ENCODE measurements around the gene SUMO4.

DNA sequence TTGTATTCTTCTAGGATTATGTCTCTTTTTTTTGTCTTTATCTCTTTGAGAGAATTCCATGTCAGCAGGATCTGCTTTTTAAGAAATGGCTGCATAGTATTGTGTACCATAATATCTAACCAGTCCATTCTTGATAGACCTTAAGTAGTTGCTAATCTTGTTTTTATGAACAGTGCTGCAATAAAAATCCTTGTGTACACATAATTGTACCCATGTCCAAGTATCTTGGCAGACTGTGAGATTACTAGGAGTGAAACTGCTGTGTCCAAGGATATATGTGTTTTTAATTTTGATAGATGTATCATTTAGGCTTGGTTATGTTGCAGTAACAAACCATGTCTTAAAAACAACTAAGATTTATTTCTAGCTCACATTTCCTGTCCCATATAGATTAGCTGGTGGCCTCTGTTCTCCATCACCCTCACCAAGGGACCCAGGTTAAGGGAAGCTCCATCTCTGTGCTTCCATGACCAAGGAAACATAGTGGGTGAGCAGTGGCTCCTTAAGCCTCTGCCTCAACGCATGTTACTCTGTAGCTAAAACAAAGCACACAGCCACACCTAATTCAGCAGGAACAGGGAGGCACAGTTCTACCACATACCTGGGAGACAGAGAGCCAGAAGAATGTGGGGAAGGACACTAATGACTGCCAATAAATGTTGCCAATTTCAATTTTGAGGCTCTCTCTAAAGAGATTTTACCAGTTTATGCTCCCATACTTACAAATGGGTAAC lies 12.1 kb upstream of the SUMO4 start:
- TF ChIP-seq KDM1A (IDR thresholded peaks at IDR 0.05; ENCODE audit: borderline replicate concordance) (no peak), ZNF24 (IDR thresholded peaks at IDR 0.05) (no peak), NFIC (IDR thresholded peaks at IDR 0.05; ENCODE audit: low read depth, low read length) (no peak), GABPA (IDR thresholded peaks at IDR 0.05; ENCODE audit: low read depth) (no peak), POLR2A (IDR thresholded peaks at IDR 0.05; ENCODE audit: low read depth, low read length) (no peak), RBBP5 (conservative IDR thresholded peaks at IDR 0.05) (no peak), EGR1 (IDR thresholded peaks at IDR 0.05; ENCODE audit: borderline replicate concordance in 1 of 2, low read depth in 2 of 2, low read length in 2 of 2) (no peak), SPI1 (IDR thresholded peaks at IDR 0.05; ENCODE audit: borderline replicate concordance, insufficient read depth, low read depth, low read length) (no peak), POLR2AphosphoS5 (IDR thresholded peaks at IDR 0.05; ENCODE audit: low read length) (no peak), RAD21 (IDR thresholded peaks at IDR 0.05; ENCODE audit: insufficient read depth, low read depth, low read length) (no peak), JUNB (IDR thresholded peaks at IDR 0.05) (no peak), EZH2 (IDR thresholded peaks at IDR 0.05; ENCODE audit: borderline replicate concordance, control insufficient read depth, low read depth, low read length) (no peak), BRCA1 (IDR thresholded peaks at IDR 0.05; ENCODE audit: low read depth, low read length) (no peak)
- TF ChIP-seq, protein P1, sequence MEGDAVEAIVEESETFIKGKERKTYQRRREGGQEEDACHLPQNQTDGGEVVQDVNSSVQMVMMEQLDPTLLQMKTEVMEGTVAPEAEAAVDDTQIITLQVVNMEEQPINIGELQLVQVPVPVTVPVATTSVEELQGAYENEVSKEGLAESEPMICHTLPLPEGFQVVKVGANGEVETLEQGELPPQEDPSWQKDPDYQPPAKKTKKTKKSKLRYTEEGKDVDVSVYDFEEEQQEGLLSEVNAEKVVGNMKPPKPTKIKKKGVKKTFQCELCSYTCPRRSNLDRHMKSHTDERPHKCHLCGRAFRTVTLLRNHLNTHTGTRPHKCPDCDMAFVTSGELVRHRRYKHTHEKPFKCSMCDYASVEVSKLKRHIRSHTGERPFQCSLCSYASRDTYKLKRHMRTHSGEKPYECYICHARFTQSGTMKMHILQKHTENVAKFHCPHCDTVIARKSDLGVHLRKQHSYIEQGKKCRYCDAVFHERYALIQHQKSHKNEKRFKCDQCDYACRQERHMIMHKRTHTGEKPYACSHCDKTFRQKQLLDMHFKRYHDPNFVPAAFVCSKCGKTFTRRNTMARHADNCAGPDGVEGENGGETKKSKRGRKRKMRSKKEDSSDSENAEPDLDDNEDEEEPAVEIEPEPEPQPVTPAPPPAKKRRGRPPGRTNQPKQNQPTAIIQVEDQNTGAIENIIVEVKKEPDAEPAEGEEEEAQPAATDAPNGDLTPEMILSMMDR (IDR thresholded peaks at IDR 0.05 in 2 of 3, conservative IDR thresholded peaks at IDR 0.05 in 1 of 3; ENCODE audit: control insufficient read depth in 2 of 3, extremely low read depth in 1 of 3, insufficient read depth in 1 of 3, low read depth in 3 of 3, low read length in 3 of 3), result no peak
